SK-N-SH (cell line): ENCODE data around the gene BIRC7. TPM values are rescaled to one million over a fixed set of nuclear protein-coding genes. Genes with fewer than 3 reads are reported as not detected.
A peak's percentile ranks its signal among the peaks of the same experiment; 100 is the strongest.

Source experiments
- CTCF ChIA-PET: fragments of 300-600, 350-600 bp; formaldehyde crosslinking; extraction: SDS; loops from one replicate; lab custom pipeline; 2021; lab: Yijun Ruan, JAX
- POLR2A ChIA-PET: fragments of 350-600 bp; sonication (Branson Sonifier 250); formaldehyde crosslinking; extraction: SDS; loops from one replicate; lab custom pipeline; 2020; ENCODE audit warnings: antibody characterized with exemption, inconsistent platforms; lab: Yijun Ruan, JAX
- DNase-seq: peaks from one replicate; pipeline ENCODE4 v3.0.0; 2012
- H2AFZ ChIP-seq: fragments of 200-600 bp; sonication (generic); 2 replicates; pipeline ENCODE4 v1.8.1; 2016; ENCODE audit warnings: antibody characterized with exemption, mild to moderate bottlenecking, low read depth
- H3F3A ChIP-seq: fragments of 200-600 bp; sonication (generic); replicated peaks from 2 replicates; pipeline ENCODE3; 2016; ENCODE audit warnings: antibody characterized with exemption, mild to moderate bottlenecking; ENCODE audit not compliant: insufficient read depth
- H3K27ac ChIP-seq, 2 experiments: fragments of 200-500 bp in 1 of 2; fragments of 200-600 bp in 1 of 2; sonication (Bioruptor generic) in 1 of 2; sonication (generic), shearing (Covaris generic) in 1 of 2; 2 replicates each; pipeline versions ENCODE4 v1.5.1 to v1.6.1; 2014 to 2016; ENCODE audit warnings: low read depth in 2 of 2, inconsistent platforms in 1 of 2, low read length in 1 of 2, mild to moderate bottlenecking in 1 of 2, mixed read lengths in 1 of 2
- H3K27me3 ChIP-seq: fragments of 200-600 bp; sonication (generic), shearing (Covaris generic); 2 replicates; pipeline ENCODE4 v1.6.1; 2016; ENCODE audit warnings: mixed run types; ENCODE audit not compliant: insufficient read depth
- H3K36me3 ChIP-seq, 2 experiments: fragments of 200-500 bp in 1 of 2; fragments of 200-600 bp in 1 of 2; sonication (Bioruptor generic) in 1 of 2; sonication (generic) in 1 of 2; replicated peaks in 1 of 2; 2 replicates each; pipeline versions ENCODE3 to v1.5.1; 2014 to 2016; ENCODE audit warnings: low read length in 1 of 2, mild to moderate bottlenecking in 1 of 2; ENCODE audit not compliant: insufficient read depth in 2 of 2, control insufficient read depth in 1 of 2
- H3K4me1 ChIP-seq, 2 experiments: fragments of 200-500 bp in 1 of 2; fragments of 200-600 bp in 1 of 2; sonication (Bioruptor generic) in 1 of 2; sonication (generic), shearing (Covaris generic) in 1 of 2; 2 replicates each; pipeline versions ENCODE4 v1.5.1 to v1.6.1; 2014 to 2016; ENCODE audit warnings: low read depth in 1 of 2, low read length in 1 of 2, mixed run types in 1 of 2; ENCODE audit not compliant: insufficient read depth in 2 of 2, control insufficient read depth in 1 of 2
- H3K4me2 ChIP-seq: fragments of 200-600 bp; sonication (generic), shearing (Covaris generic); 2 replicates; pipeline ENCODE4 v1.6.1; 2017; ENCODE audit warnings: mixed run types
- H3K4me3 ChIP-seq, 2 experiments: fragments of 200-500 bp in 1 of 2; fragments of 200-600 bp in 1 of 2; sonication (Bioruptor generic) in 1 of 2; sonication (generic), shearing (Covaris generic) in 1 of 2; 2 replicates each; pipeline versions ENCODE4 v1.5.1 to v1.8.1; 2014 to 2016; ENCODE audit warnings: low read depth in 2 of 2, inconsistent platforms in 1 of 2, low read length in 1 of 2, mild to moderate bottlenecking in 1 of 2, mixed read lengths in 1 of 2, moderate library complexity in 1 of 2
- H3K79me2 ChIP-seq: fragments of 200-600 bp; sonication (generic); 2 replicates; pipeline ENCODE4 v1.8.1; 2017; ENCODE audit warnings: mild to moderate bottlenecking; ENCODE audit not compliant: insufficient read depth
- H3K9ac ChIP-seq: fragments of 200-600 bp; sonication (generic); 2 replicates; pipeline ENCODE4 v1.6.1; 2017; ENCODE audit warnings: mixed run types
- H3K9me2 ChIP-seq: fragments of 200-600 bp; sonication (generic); 2 replicates; pipeline ENCODE4 v1.6.1; 2017; ENCODE audit warnings: mixed run types
- H3K9me3 ChIP-seq: fragments of 200-600 bp; sonication (generic); 2 replicates; pipeline ENCODE4 v1.6.1; 2017; ENCODE audit warnings: mixed run types, mild to moderate bottlenecking, moderate library complexity
- H4K20me1 ChIP-seq: fragments of 200-600 bp; sonication (generic); 2 replicates; pipeline ENCODE4 v1.6.1; 2017; ENCODE audit warnings: mild to moderate bottlenecking, mixed run types; ENCODE audit not compliant: insufficient read depth
- CTCF ChIP-seq: fragments of 200-600 bp; sonication (generic); IDR thresholded peaks from 2 replicates; pipeline ENCODE4 v1.6.1; 2017; ENCODE audit warnings: antibody characterized with exemption, mild to moderate bottlenecking, moderate library complexity
- EZH2phosphoT487 ChIP-seq: fragments of 200-600 bp; sonication (generic); IDR thresholded peaks from 2 replicates; pipeline ENCODE4 v1.6.1; 2017; ENCODE audit warnings: low read depth, mixed run types, mild to moderate bottlenecking, antibody characterized with exemption, moderate library complexity, borderline replicate concordance
- FOSL2 ChIP-seq: IDR thresholded peaks from 2 replicates; pipeline ENCODE4 v1.4.0; 2012; ENCODE audit warnings: low read depth, mild to moderate bottlenecking, moderate library complexity, borderline replicate concordance
- GABPA ChIP-seq: IDR thresholded peaks from 2 replicates; pipeline ENCODE4 v1.4.0; 2012; ENCODE audit warnings: low read depth, mild to moderate bottlenecking
- GATA2 ChIP-seq: sonication (generic); formaldehyde crosslinking; IDR thresholded peaks from 2 replicates; pipeline ENCODE4 v1.5.0; 2020; ENCODE audit warnings: mild to moderate bottlenecking, missing genetic modification reagents
- IRF3 ChIP-seq: fragments of 150-350 bp; IDR thresholded peaks from 2 replicates; pipeline ENCODE4 v1.6.1; 2016; ENCODE audit warnings: mild to moderate bottlenecking, low read depth, low read length
- PBX3 ChIP-seq: IDR thresholded peaks from 2 replicates; pipeline ENCODE4; 2012
- REST ChIP-seq: IDR thresholded peaks from 2 replicates; pipeline ENCODE4 v1.6.1; 2012; ENCODE audit warnings: mild to moderate bottlenecking, low read depth, low read length, moderate library complexity
- SIN3A ChIP-seq: IDR thresholded peaks from 2 replicates; pipeline ENCODE4 v1.6.1; 2012; ENCODE audit warnings: low read depth, mild to moderate bottlenecking, low read length, moderate library complexity, borderline replicate concordance
- SMC3 ChIP-seq: IDR thresholded peaks from 2 replicates; pipeline ENCODE4 v1.6.1; 2012; ENCODE audit warnings: low read depth, low read length, improper control_type of control experiment
- TEAD4 ChIP-seq: IDR thresholded peaks from 2 replicates; pipeline ENCODE4 v1.4.0; 2012; ENCODE audit warnings: mild to moderate bottlenecking, borderline replicate concordance; ENCODE audit not compliant: insufficient read depth
- USF2 ChIP-seq: fragments of 150-350 bp; IDR thresholded peaks from 2 replicates; pipeline ENCODE4 v1.6.1; 2017; ENCODE audit warnings: antibody characterized with exemption, low read length, low read depth, borderline replicate concordance
- WGBS: methylation state at CpG from one replicate; pipeline ENCODE4 v1.1.6; 2017; ENCODE audit warnings: low lambda C conversion rate; 5-methylcytosine and 5-hydroxymethylcytosine counted together
- polyA plus RNA-seq, 3 experiments: library from polyadenylated mRNA; depleted of rRNA; stranded (reverse); fragments of >200 nt; gene quantifications; 2 replicates each; pipeline ENCODE4 v1.2.3, GENCODE V29; 2012

The BIRC7 gene
- polyA plus RNA-seq, 1 of the 3 experiments (the other 2 are of a cell fraction), result not detected

- Histone ChIP-seq H3K9ac (no peak overlapping the region), H3K4me3 (no peak overlapping the region; a peak in 1 of 4 replicates), H2AFZ (no peak overlapping the region), H3K4me1 (no peaks in the 10 kb centered on the region), H3K27me3 (no peaks in the 10 kb centered on the region), H3K9me3 (no peaks in the 10 kb centered on the region), H3K79me2 (peaks cover 27% of the 10 kb centered on the region), H3K36me3 (peaks cover 19 to 93% of the 10 kb centered on the region in 2 experiments), H3F3A (no peaks in the 10 kb centered on the region), H4K20me1 (peaks cover 26% of the 10 kb centered on the region), H3K9me2 (no peaks in the 10 kb centered on the region), H3K4me2 (no peak overlapping the region), H3K27ac (no peak overlapping the region)
- ChIA-PET POLR2A (interaction anchor here (1.3 kb wide), 1 partner anchor 8 kb away, joined by 4 read pairs; the partner anchor contains the start of gene ARFGAP1), CTCF (interaction anchor here (0.9 to 3.4 kb wide), 9 partner anchors 8 to 100 kb away, joined by 3 to 14 read pairs (median 4); partner anchors contain the start of gene ARFGAP1)
- 84% methylated on average over 14 of the region's 19 CpGs for WGBS
- TF ChIP-seq SMC3 (no peak), CTCF (peak; percentile 33), GATA2 (CRISPR knock-in tag) (no peak), REST (no peak), SIN3A (no peak), EZH2phosphoT487 (no peak)
- DNase-seq, result peak; percentile 61
Observed at GRCh38 chr20:63280929-63281545, 45.3 kb downstream of the BIRC7 start.

GRCh38 chr20:63281742-63282665 is 46.3 kb downstream of the BIRC7 start:
- WGBS, result 98% methylated on average over 25 of the region's 38 CpGs
- peaks cover 17% of the 10 kb centered on the region; the same call in 1 of the 2 replicates for H3K79me2 ChIP-seq
- ChIA-PET POLR2A (interaction anchor here (1.3 kb wide), 1 partner anchor 9 kb away, joined by 4 read pairs; the partner anchor contains the start of gene ARFGAP1), CTCF (interaction anchor here (1.0 to 3.4 kb wide), 6 partner anchors 9 to 100 kb away, joined by 3 to 14 read pairs (median 6); no protein-coding TSS in a partner anchor)
- H3K36me3 ChIP-seq, result peaks cover 19 to 92% of the 10 kb centered on the region in 2 experiments
- no peak overlapping the region for H3K4me3 ChIP-seq
- no peaks in the 10 kb centered on the region for H3K9me2 ChIP-seq
- no peaks in the 10 kb centered on the region for H3K9me3 ChIP-seq
- H3K4me2 ChIP-seq, result no peak overlapping the region
- DNase-seq, result no peak
- H4K20me1 ChIP-seq, result peaks cover 16% of the 10 kb centered on the region
- H3K9ac ChIP-seq, result no peak overlapping the region
- H3K27me3 ChIP-seq, result no peaks in the 10 kb centered on the region
- H3K4me1 ChIP-seq, result no peaks in the 10 kb centered on the region
- H3K27ac ChIP-seq, result no peak overlapping the region
- H3F3A ChIP-seq, result no peaks in the 10 kb centered on the region
- TF ChIP-seq GABPA, result no peak
- no peak for TF ChIP-seq TEAD4
- TF ChIP-seq USF2, result no peak
- TF ChIP-seq SMC3, result no peak
- no peak for TF ChIP-seq PBX3
- TF ChIP-seq IRF3, result no peak
- TF ChIP-seq FOSL2, result no peak
- no peak overlapping the region for H2AFZ ChIP-seq
